RWPE2 (cell line): ENCODE measurements around the gene CTBP2.

ENCODE experiments used
- ATAC-seq: fragments of 200-7000 bp; cut with Tn5 transposase; 3 replicates; pipeline ENCODE4 v1.9.1; 2021; ENCODE audit warnings: low read depth
- DNase-seq: peaks from one replicate; pipeline ENCODE4 v3.0.0-alpha.2; 2020; ENCODE audit warnings: low spot score
- H3K27ac ChIP-seq: fragments of 450-650 bp; 2 replicates; pipeline ENCODE4 v1.5.1; 2017; ENCODE audit warnings: mild to moderate bottlenecking; ENCODE audit not compliant: poor library complexity, severe bottlenecking
- H3K27me3 ChIP-seq: fragments of 250-450 bp; sonication (Bioruptor Pico); 2 replicates; pipeline ENCODE4 v1.5.1; 2021; ENCODE audit warnings: mild to moderate bottlenecking, moderate library complexity; ENCODE audit not compliant: insufficient read depth, poor library complexity, severe bottlenecking
- H3K36me3 ChIP-seq: fragments of 250-450 bp; sonication (Bioruptor Pico); 2 replicates; pipeline ENCODE4 v1.5.1; 2020; ENCODE audit warnings: low read depth, mild to moderate bottlenecking, moderate library complexity
- H3K4me1 ChIP-seq: fragments of 250-450 bp; sonication (Bioruptor Pico); 2 replicates; pipeline ENCODE4 v1.5.1; 2021; ENCODE audit warnings: mild to moderate bottlenecking, moderate library complexity; ENCODE audit not compliant: insufficient read depth, poor library complexity, severe bottlenecking
- H3K4me3 ChIP-seq: fragments of 250-450 bp; sonication (Bioruptor Pico); 2 replicates; pipeline ENCODE4 v1.5.1; 2021; ENCODE audit warnings: mild to moderate bottlenecking, moderate library complexity; ENCODE audit not compliant: severe bottlenecking
- H3K9me3 ChIP-seq: fragments of 250-450 bp; sonication (Bioruptor Pico); 2 replicates; pipeline ENCODE4 v1.5.1; 2021; ENCODE audit warnings: mild to moderate bottlenecking, moderate library complexity; ENCODE audit not compliant: severe bottlenecking
- CTCF ChIP-seq: fragments of 450-650 bp; IDR thresholded peaks from one replicate; pipeline ENCODE4 v1.5.1; 2017; ENCODE audit warnings: mild to moderate bottlenecking, moderate library complexity; ENCODE audit not compliant: poor library complexity, severe bottlenecking

Gene CTBP2

GRCh38 chr10:125095228-125095627 lies 65.1 kb downstream of the CTBP2 start:
- ATAC-seq, result no peak
- DNase-seq, result no peak
- peaks cover 53% of the 10 kb centered on the region for H3K36me3 ChIP-seq
- H3K27ac ChIP-seq, result no peak overlapping the region
- H3K9me3 ChIP-seq, result no peaks in the 10 kb centered on the region
- no peak for TF ChIP-seq CTCF
- no peaks in the 10 kb centered on the region for H3K27me3 ChIP-seq
- no peak overlapping the region for H3K4me3 ChIP-seq
- peaks cover 36% of the 10 kb centered on the region for H3K4me1 ChIP-seq

- H3K36me3 ChIP-seq, result peaks cover 49% of the 10 kb centered on the region
- peaks cover 37% of the 10 kb centered on the region for H3K4me1 ChIP-seq
- no peak overlapping the region for H3K27ac ChIP-seq
- no peak overlapping the region for H3K4me3 ChIP-seq
- TF ChIP-seq CTCF, result no peak
- ATAC-seq (no peak), DNase-seq (no peak)
- H3K27me3 ChIP-seq, result no peaks in the 10 kb centered on the region
- H3K9me3 ChIP-seq, result no peaks in the 10 kb centered on the region
Observed at GRCh38 chr10:125094806-125095205, 65.6 kb downstream of the CTBP2 start.

- H3K4me1 ChIP-seq, result peaks cover 43% of the 10 kb centered on the region
- H3K36me3 ChIP-seq, result peaks cover 50% of the 10 kb centered on the region
- no peak overlapping the region for H3K27ac ChIP-seq
- TF ChIP-seq CTCF, result no peak
- H3K9me3 ChIP-seq, result no peaks in the 10 kb centered on the region
- no peak for DNase-seq
- H3K4me3 ChIP-seq, result no peak overlapping the region
- no peak for ATAC-seq
- no peaks in the 10 kb centered on the region for H3K27me3 ChIP-seq
Observed at GRCh38 chr10:125093974-125094705, 66.2 kb downstream of the CTBP2 start.

- ATAC-seq (no peak), DNase-seq (no peak)
- TF ChIP-seq CTCF, result no peak
- no peaks in the 10 kb centered on the region for H3K9me3 ChIP-seq
- peaks cover 52% of the 10 kb centered on the region for H3K36me3 ChIP-seq
- no peak overlapping the region for H3K4me3 ChIP-seq
- H3K27me3 ChIP-seq, result no peaks in the 10 kb centered on the region
- no peak overlapping the region for H3K27ac ChIP-seq
- H3K4me1 ChIP-seq, result peaks cover 51% of the 10 kb centered on the region
Observed at GRCh38 chr10:125093199-125093973, 67.0 kb downstream of the CTBP2 start.
